NT2/D1 (cell line): ENCODE data around the gene ARID3C.

ENCODE experiments used
- YY1 ChIP-seq: IDR thresholded peaks from 2 replicates; pipeline ENCODE4 v1.6.1; 2011; ENCODE audit not compliant: insufficient read length, insufficient read depth
- ZNF274 ChIP-seq: IDR thresholded peaks from 2 replicates; pipeline ENCODE4 v1.6.1; 2011; ENCODE audit warnings: mild to moderate bottlenecking, low read depth, low read length

- TF ChIP-seq YY1 (no peak), ZNF274 (no peak)
Observed at GRCh38 chr9:34577400-34578240, 51.2 kb downstream of the ARID3C start.
